ENCODE measurements around the gene TTC36.

DNA sequence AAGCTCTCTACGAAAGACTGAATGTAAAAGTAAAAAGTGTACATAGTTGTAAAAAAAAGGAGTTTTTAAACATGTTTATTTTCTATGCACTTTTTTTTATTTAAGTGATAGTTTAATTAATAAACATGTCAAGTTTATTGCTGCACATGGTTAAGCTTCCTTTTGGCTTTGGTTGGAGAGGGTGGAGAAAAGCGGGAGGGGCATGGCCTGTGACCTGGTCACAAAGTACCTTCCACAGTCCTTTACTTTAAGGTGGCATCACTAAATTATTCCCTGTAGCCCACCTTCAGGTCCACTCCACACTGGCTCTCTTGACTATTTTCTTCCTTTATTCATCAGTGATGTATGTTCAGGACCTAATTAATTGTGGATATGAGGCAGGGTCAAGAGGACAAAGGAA is 586 bp upstream of the TTC36 start:
- TF ChIP-seq, protein P1, sequence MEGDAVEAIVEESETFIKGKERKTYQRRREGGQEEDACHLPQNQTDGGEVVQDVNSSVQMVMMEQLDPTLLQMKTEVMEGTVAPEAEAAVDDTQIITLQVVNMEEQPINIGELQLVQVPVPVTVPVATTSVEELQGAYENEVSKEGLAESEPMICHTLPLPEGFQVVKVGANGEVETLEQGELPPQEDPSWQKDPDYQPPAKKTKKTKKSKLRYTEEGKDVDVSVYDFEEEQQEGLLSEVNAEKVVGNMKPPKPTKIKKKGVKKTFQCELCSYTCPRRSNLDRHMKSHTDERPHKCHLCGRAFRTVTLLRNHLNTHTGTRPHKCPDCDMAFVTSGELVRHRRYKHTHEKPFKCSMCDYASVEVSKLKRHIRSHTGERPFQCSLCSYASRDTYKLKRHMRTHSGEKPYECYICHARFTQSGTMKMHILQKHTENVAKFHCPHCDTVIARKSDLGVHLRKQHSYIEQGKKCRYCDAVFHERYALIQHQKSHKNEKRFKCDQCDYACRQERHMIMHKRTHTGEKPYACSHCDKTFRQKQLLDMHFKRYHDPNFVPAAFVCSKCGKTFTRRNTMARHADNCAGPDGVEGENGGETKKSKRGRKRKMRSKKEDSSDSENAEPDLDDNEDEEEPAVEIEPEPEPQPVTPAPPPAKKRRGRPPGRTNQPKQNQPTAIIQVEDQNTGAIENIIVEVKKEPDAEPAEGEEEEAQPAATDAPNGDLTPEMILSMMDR (conservative IDR thresholded peaks at IDR 0.05 in 1 of 2, IDR thresholded peaks at IDR 0.05 in 1 of 2; ENCODE audit: low read depth in 1 of 2, low read length in 2 of 2) = no peak
- TF ChIP-seq EZH2 (IDR thresholded peaks at IDR 0.05; ENCODE audit: low read length, missing control alignments) = no peak

All from fibroblast of lung (primary cell).